Measurements from ENCODE around the gene VIPR1.
A peak's percentile ranks its signal among the peaks of the same experiment; 100 is the strongest.
"Not testable (repeated sequence)": the region's sequence is repeated elsewhere in the genome, so short reads cannot be mapped to it uniquely, and the experiment has no call there.

Gene VIPR1

GRCh38 chr3:42530073-42530472 lies 27.6 kb downstream of the VIPR1 start:
- DNase-seq (ENCODE audit: extremely low read depth in 1 of 2, low read depth in 1 of 2): no peak

- DNase-seq (ENCODE audit: extremely low read depth in 1 of 2, low read depth in 1 of 2): no peak
Observed at GRCh38 chr3:42531470-42531869, 29.0 kb downstream of the VIPR1 start.

- DNase-seq (ENCODE audit: extremely low read depth in 1 of 2, low read depth in 1 of 2): no peak
Observed at GRCh38 chr3:42532229-42532628, 29.8 kb downstream of the VIPR1 start.

GRCh38 chr3:42533161-42533897 lies 30.9 kb downstream of the VIPR1 start:
- DNase-seq (ENCODE audit: extremely low read depth in 1 of 2, low read depth in 1 of 2): no peak

GRCh38 chr3:42535981-42536784 lies 33.7 kb downstream of the VIPR1 start:
- DNase-seq (ENCODE audit: extremely low read depth in 1 of 2, low read depth in 1 of 2): no peak

GRCh38 chr3:42537350-42537749 lies 34.9 kb downstream of the VIPR1 start:
- DNase-seq (ENCODE audit: extremely low read depth in 1 of 2, low read depth in 1 of 2): no peak

- DNase-seq (ENCODE audit: extremely low read depth in 1 of 2, low read depth in 1 of 2): peak; percentile 23 to 39
Observed at GRCh38 chr3:42539871-42540714, 37.6 kb downstream of the VIPR1 start.

GRCh38 chr3:42541079-42541478 lies 38.6 kb downstream of the VIPR1 start:
- no peak for DNase-seq (ENCODE audit: extremely low read depth in 1 of 2, low read depth in 1 of 2)

- no peak for DNase-seq (ENCODE audit: extremely low read depth in 1 of 2, low read depth in 1 of 2)
Observed at GRCh38 chr3:42544492-42545283, 42.2 kb downstream of the VIPR1 start.

- no peak for DNase-seq (ENCODE audit: extremely low read depth in 1 of 2, low read depth in 1 of 2)
Observed at GRCh38 chr3:42545284-42545900, 42.9 kb downstream of the VIPR1 start.

- no peak for DNase-seq (ENCODE audit: extremely low read depth in 1 of 2, low read depth in 1 of 2)
Observed at GRCh38 chr3:42546691-42547213, 44.3 kb downstream of the VIPR1 start.

- peak; percentile 15 to 62 for DNase-seq (ENCODE audit: extremely low read depth in 1 of 2, low read depth in 1 of 2)
Observed at GRCh38 chr3:42547401-42547945, 45.0 kb downstream of the VIPR1 start.

- DNase-seq (ENCODE audit: extremely low read depth in 1 of 2, low read depth in 1 of 2): no peak
Observed at GRCh38 chr3:42549131-42549530, 46.7 kb downstream of the VIPR1 start.

- no peak for DNase-seq (ENCODE audit: extremely low read depth in 1 of 2, low read depth in 1 of 2)
Observed at GRCh38 chr3:42550250-42550649, 47.8 kb downstream of the VIPR1 start.

GRCh38 chr3:42552830-42553229 lies 50.4 kb downstream of the VIPR1 start:
- DNase-seq (ENCODE audit: extremely low read depth in 1 of 2, low read depth in 1 of 2): no peak

GRCh38 chr3:42556089-42556632 lies 53.7 kb downstream of the VIPR1 start:
- no peak for DNase-seq (ENCODE audit: extremely low read depth in 1 of 2, low read depth in 1 of 2)

GRCh38 chr3:42556817-42557216 lies 54.4 kb downstream of the VIPR1 start:
- not testable (repeated sequence) for DNase-seq (ENCODE audit: extremely low read depth in 1 of 2, low read depth in 1 of 2)

- no peak for DNase-seq (ENCODE audit: extremely low read depth in 1 of 2, low read depth in 1 of 2)
Observed at GRCh38 chr3:42557854-42558253, 55.4 kb downstream of the VIPR1 start.

Measured in activated CD8-positive, alpha-beta memory T cell treated with anti-CD3 and anti-CD28 coated beads for 1 hour (primary cell).